GM12878 (cell line): ENCODE data around the gene AMBP. TPM values are rescaled to one million over a fixed set of nuclear protein-coding genes. Genes with fewer than 3 reads are reported as not detected.

Source experiments
- ATAC-seq: fragments of 200-7000 bp; cut with Tn5 transposase; 3 replicates; pipeline ENCODE4 v1.9.1; 2020; ENCODE audit warnings: mild to moderate bottlenecking, moderate library complexity
- BruUV-seq: library from RNA; stranded (reverse); fragments of 400-500 nt; replicated peaks from 2 replicates; lab custom pipeline; 2021; lab: Mats Ljungman, UMichigan
- CTCF ChIA-PET: fragments of 300-600 bp; sonication (Branson Sonifier 250); formaldehyde crosslinking; extraction: SDS; loops from one replicate; lab custom pipeline; 2021; ENCODE audit warnings: inconsistent platforms; lab: Yijun Ruan, JAX
- POLR2A ChIA-PET: fragments of 350-600 bp; formaldehyde crosslinking; extraction: SDS; loops from one replicate; lab custom pipeline; 2021; ENCODE audit warnings: inconsistent platforms; lab: Charles Lee
- RAD21 ChIA-PET: fragments of 300-600 bp; sonication (Branson Sonifier 250); formaldehyde crosslinking; loops from one replicate; lab custom pipeline; 2023; ENCODE audit warnings: antibody characterized with exemption; ENCODE audit not compliant: unreplicated experiment; lab: Charles Lee
- SMC1A ChIA-PET: fragments of 300-600 bp; sonication (Branson Sonifier 250); formaldehyde crosslinking; loops from one replicate; lab custom pipeline; 2023; ENCODE audit not compliant: unreplicated experiment, uncharacterized antibody; lab: Charles Lee
- DNase-seq: peaks from one replicate; pipeline ENCODE4 v3.0.0-alpha.2; 2011; ENCODE audit warnings: low read depth, low spot score
- FAIRE-seq: peaks from 3 replicates; lab custom pipeline; 2011; peaks lifted over from hg19 to GRCh38; lab: Jason Lieb, UNC
- H2AFZ ChIP-seq: 2 replicates; pipeline ENCODE4 v1.6.0; 2011; ENCODE audit warnings: low read depth, low read length, control low read depth; ENCODE audit not compliant: control insufficient read depth
- H3K27ac ChIP-seq: 2 replicates; pipeline ENCODE4 v1.5.1; 2011; ENCODE audit warnings: control low read depth; ENCODE audit not compliant: control insufficient read depth, insufficient read depth
- H3K27me3 ChIP-seq, 2 experiments: replicated peaks in 1 of 2; 2 replicates each; pipeline versions ENCODE4 v1.6.0 to v1.6.1; 2011; ENCODE audit warnings: low read length in 1 of 2; ENCODE audit not compliant: control insufficient read depth in 2 of 2, insufficient read depth in 2 of 2
- H3K36me3 ChIP-seq, 2 experiments: 2 replicates each; pipeline ENCODE4 v1.5.1; 2011; ENCODE audit warnings: low read length in 1 of 2; ENCODE audit not compliant: control insufficient read depth in 2 of 2, insufficient read depth in 2 of 2
- H3K4me1 ChIP-seq: 2 replicates; pipeline ENCODE4 v1.6.1; 2011; ENCODE audit warnings: mild to moderate bottlenecking, low read length, moderate library complexity, mixed read lengths; ENCODE audit not compliant: control insufficient read depth, insufficient read depth
- H3K4me2 ChIP-seq: 2 replicates; pipeline ENCODE4 v1.6.0; 2011; ENCODE audit warnings: control low read depth; ENCODE audit not compliant: control insufficient read depth, insufficient read depth
- H3K4me3 ChIP-seq: fragments of 200-600 bp; sonication (generic); 2 replicates; pipeline ENCODE4 v1.5.1; 2016
- H3K79me2 ChIP-seq: 2 replicates; pipeline ENCODE4 v1.6.0; 2011; ENCODE audit warnings: low read length; ENCODE audit not compliant: control insufficient read depth, insufficient read depth
- H3K9ac ChIP-seq: 2 replicates; pipeline ENCODE4 v1.8.0; 2011; ENCODE audit warnings: low read length, control low read depth, mixed read lengths; ENCODE audit not compliant: control insufficient read depth, insufficient read depth
- H3K9me3 ChIP-seq: replicated peaks from 3 replicates; pipeline ENCODE4 v1.5.1; 2011; ENCODE audit warnings: mild to moderate bottlenecking, low read length; ENCODE audit not compliant: control insufficient read depth, insufficient read depth
- H4K20me1 ChIP-seq: 2 replicates; pipeline ENCODE4 v1.6.0; 2011; ENCODE audit not compliant: control insufficient read depth, insufficient read depth
- BCL11A ChIP-seq: IDR thresholded peaks from 2 replicates; pipeline ENCODE4 v1.6.1; 2011; ENCODE audit warnings: low read depth, low read length
- CREB1 ChIP-seq: IDR thresholded peaks from 2 replicates; pipeline ENCODE4 v1.6.1; 2012; ENCODE audit warnings: low read depth, mild to moderate bottlenecking, inconsistent platforms
- ESRRA ChIP-seq: IDR thresholded peaks from 2 replicates; pipeline ENCODE4 v1.6.1; 2012; ENCODE audit warnings: mild to moderate bottlenecking, low read length, improper control_type of control experiment
- GATAD2B ChIP-seq: fragments of 450-650 bp; conservative IDR thresholded peaks from 2 replicates; pipeline ENCODE4 v1.6.1; 2017; ENCODE audit warnings: low read depth, mild to moderate bottlenecking, moderate library complexity
- NR2C2 ChIP-seq: IDR thresholded peaks from 2 replicates; pipeline ENCODE4 v1.6.1; 2011; ENCODE audit warnings: borderline replicate concordance, low read depth; ENCODE audit not compliant: control insufficient read depth, insufficient read length
- RAD21 ChIP-seq: IDR thresholded peaks from 2 replicates; pipeline ENCODE4 v1.6.1; 2011; ENCODE audit warnings: mild to moderate bottlenecking, low read depth, low read length, moderate library complexity; ENCODE audit not compliant: insufficient read depth
- SREBF2 ChIP-seq: IDR thresholded peaks from 2 replicates; pipeline ENCODE4 v1.6.1; 2012; ENCODE audit warnings: mild to moderate bottlenecking, low read length
- STAT3 ChIP-seq: IDR thresholded peaks from 2 replicates; pipeline ENCODE4 v1.6.1; 2011; ENCODE audit warnings: low read depth, low read length, improper control_type of control experiment
- SUPT20H ChIP-seq: IDR thresholded peaks from 2 replicates; pipeline ENCODE4 v1.6.1; 2011; ENCODE audit warnings: low read depth, mild to moderate bottlenecking, low read length, moderate library complexity, borderline replicate concordance; ENCODE audit not compliant: control insufficient read depth
- TCF12 ChIP-seq: IDR thresholded peaks from 2 replicates; pipeline ENCODE4 v1.6.1; 2011; ENCODE audit warnings: low read depth, mild to moderate bottlenecking, low read length
- ZNF217 ChIP-seq: fragments of 450-650 bp; IDR thresholded peaks from 2 replicates; pipeline ENCODE4 v1.6.1; 2017; ENCODE audit warnings: antibody characterized with exemption, mild to moderate bottlenecking
- WGBS: methylation state at CpG from one replicate; pipeline ENCODE4 v1.1.6; 2016; ENCODE audit warnings: low lambda C conversion rate; ENCODE audit not compliant: insufficient replicate concordance, insufficient coverage; ENCODE audit errors: missing lambda C conversion rate; 5-methylcytosine and 5-hydroxymethylcytosine counted together
- in situ Hi-C: fragments of 300-500 bp; cut with MboI; formaldehyde crosslinking; loops from 9 replicates; pipeline ENCODE4 v1.14.3; 2018; ENCODE audit warnings: mixed read lengths
- intact Hi-C: fragments of 100-400 bp; cut with micrococcal nuclease; formaldehyde crosslinking; loops from one replicate; pipeline ENCODE4 v1.14.2; 2022; ENCODE audit not compliant: unreplicated experiment
- polyA plus RNA-seq, 11 experiments: library from polyadenylated mRNA; depleted of rRNA in 4 of 11; unstranded in 6 of 11; stranded (reverse) in 5 of 11; fragments of >200 nt; fragmentation: Nextera tagmentation in 4 of 11; fragmentation: Illumina TruSeq in 1 of 11; extraction: Ambion mirVana in 4 of 11; extraction: Trizol in 1 of 11; gene quantifications; 1 replicate in 1 of 11; 2 replicates in 10 of 11; pipeline versions ENCODE4 v1.2.1 to v1.2.3, GENCODE V29; 2011 to 2016; ENCODE audit warnings: inconsistent platforms in 2 of 11, missing spikeins in 2 of 11, low read depth in 1 of 11
- total RNA-seq, 4 experiments: library from RNA; depleted of rRNA in 3 of 4; stranded (reverse); fragments of >200 nt in 3 of 4; fragmentation: Illumina TruSeq in 1 of 4; extraction: Trizol in 1 of 4; gene quantifications; 2 replicates each; pipeline versions ENCODE4 v1.2.1 to v1.2.3, GENCODE V29; 2013 to 2021
- TF ChIP-seq, protein P1 (sequence below): IDR thresholded peaks from 2 replicates; pipeline ENCODE4 v1.6.1; 2012; ENCODE audit warnings: low read depth, low read length, improper control_type of control experiment
- TF ChIP-seq, protein P2 (sequence below): IDR thresholded peaks from 2 replicates; pipeline ENCODE4 v1.6.1; 2012; ENCODE audit warnings: mild to moderate bottlenecking, low read depth, low read length

AMBP gene
- total and polyA plus RNA-seq, 10 of the 15 experiments (the other 5 are each of a cell fraction or from before 2014, with no cell fraction given): 0.11 to 2.3 (median 0.18) TPM; not detected in 7

DNA sequence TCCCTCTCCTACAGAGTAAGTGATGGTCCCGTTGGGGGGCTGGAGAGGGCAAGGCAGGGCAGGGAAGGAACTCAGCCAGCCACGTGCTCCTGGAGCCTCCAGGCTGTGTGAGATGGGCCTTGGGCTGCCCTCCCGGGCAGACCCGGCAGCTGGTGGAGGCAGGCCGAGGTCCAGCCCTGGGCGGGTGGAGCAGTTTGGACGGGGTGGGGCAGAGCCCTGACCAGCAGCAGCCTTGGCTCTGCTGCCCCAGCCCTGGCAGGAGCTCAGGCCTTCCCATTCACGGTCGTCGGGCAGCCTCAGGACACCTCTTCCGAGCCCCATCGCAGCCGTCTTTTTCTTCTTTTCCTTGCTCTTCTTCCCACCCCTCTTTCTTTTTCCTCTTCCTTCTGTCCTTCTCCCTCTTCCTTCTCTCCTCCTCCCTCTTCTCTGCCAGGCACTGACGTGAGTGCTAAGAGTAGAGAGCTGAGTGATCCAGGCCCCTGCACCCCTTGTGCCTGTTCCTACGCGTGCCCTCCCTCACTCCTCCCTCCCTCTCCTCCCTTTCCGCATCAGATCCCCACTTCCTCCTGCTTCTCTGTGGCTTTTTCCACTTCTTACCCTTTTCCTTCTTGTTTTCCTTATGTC is 42.8 kb downstream of the AMBP start:
- CTCF ChIA-PET: interaction anchor here (0.7 kb wide), 1 partner anchor 1585 kb away, joined by 3 read pairs; no protein-coding TSS in a partner anchor
- in situ Hi-C loops: loop anchor here (25.0 kb wide), 1 partner anchor 573 kb away; the partner anchor contains the start of gene RGS3
- RAD21 ChIA-PET: no interaction called here
- H3K4me3 ChIP-seq: no peak overlapping the region
- 47% methylated on average over 16 of the region's 17 CpGs for WGBS
- H4K20me1 ChIP-seq: no peaks in the 10 kb centered on the region; the same call in 1 of the 2 replicates
- H3K9ac ChIP-seq: no peak overlapping the region
- H3K4me1 ChIP-seq: no peaks in the 10 kb centered on the region
- intact Hi-C loops: no loop called here
- H3K27me3 ChIP-seq: no peaks in the 10 kb centered on the region
- TF ChIP-seq GATAD2B (no peak), ZNF217 (no peak), NR2C2 (no peak)
- H3K36me3 ChIP-seq: no peaks in the 10 kb centered on the region; a peak in 1 of 4 replicates
- DNase-seq: no peak
- H3K4me2 ChIP-seq: no peak overlapping the region
- H2AFZ ChIP-seq: no peak overlapping the region
- SMC1A ChIA-PET: no interaction called here
- no peak for ATAC-seq
- no TSS peak for BruUV-seq
- no peaks in the 10 kb centered on the region for H3K9me3 ChIP-seq
- POLR2A ChIA-PET: no interaction called here
- no peak overlapping the region for H3K27ac ChIP-seq
- no peak for FAIRE-seq
- H3K79me2 ChIP-seq: no peaks in the 10 kb centered on the region

DNA sequence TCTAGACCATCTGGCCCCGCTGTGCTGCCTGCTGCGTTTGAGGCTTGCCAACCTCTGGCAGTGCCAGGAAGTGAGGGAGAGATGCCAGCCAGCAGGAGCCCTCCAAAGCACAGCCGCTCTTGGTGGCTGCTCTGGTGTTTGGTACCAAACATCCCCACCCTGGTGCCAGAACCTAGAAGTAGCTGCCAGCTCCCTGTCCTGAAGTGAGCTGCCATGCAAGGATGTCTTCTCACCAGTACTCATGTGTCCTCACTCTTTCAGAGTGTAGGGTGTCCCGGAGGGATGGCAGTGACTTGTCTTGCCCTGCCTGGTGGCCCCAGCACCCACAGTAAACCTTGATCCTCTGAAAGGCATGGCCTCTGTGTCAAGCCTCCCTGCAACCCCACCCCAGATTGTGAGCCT is 43.4 kb downstream of the AMBP start:
- SMC1A ChIA-PET: no interaction called here
- H3K9ac ChIP-seq: no peak overlapping the region
- H3K4me3 ChIP-seq: no peak overlapping the region
- in situ Hi-C loops: loop anchor here (25.0 kb wide), 1 partner anchor 572 kb away; the partner anchor contains the start of gene RGS3
- WGBS: 28% methylated on average over 4 of the region's 4 CpGs
- no peaks in the 10 kb centered on the region for H3K9me3 ChIP-seq
- H4K20me1 ChIP-seq: no peaks in the 10 kb centered on the region; the same call in 1 of the 2 replicates
- no peaks in the 10 kb centered on the region for H3K4me1 ChIP-seq
- no peak for DNase-seq
- POLR2A ChIA-PET: no interaction called here
- intact Hi-C loops: no loop called here
- no peak for FAIRE-seq
- H2AFZ ChIP-seq: no peak overlapping the region
- no peak overlapping the region for H3K4me2 ChIP-seq
- no peaks in the 10 kb centered on the region for H3K27me3 ChIP-seq
- H3K36me3 ChIP-seq: no peaks in the 10 kb centered on the region; a peak in 1 of 4 replicates
- H3K27ac ChIP-seq: no peak overlapping the region
- ATAC-seq: no peak
- CTCF ChIA-PET: no interaction called here
- no peaks in the 10 kb centered on the region for H3K79me2 ChIP-seq
- no TSS peak for BruUV-seq
- RAD21 ChIA-PET: no interaction called here
- TF ChIP-seq, protein P1, sequence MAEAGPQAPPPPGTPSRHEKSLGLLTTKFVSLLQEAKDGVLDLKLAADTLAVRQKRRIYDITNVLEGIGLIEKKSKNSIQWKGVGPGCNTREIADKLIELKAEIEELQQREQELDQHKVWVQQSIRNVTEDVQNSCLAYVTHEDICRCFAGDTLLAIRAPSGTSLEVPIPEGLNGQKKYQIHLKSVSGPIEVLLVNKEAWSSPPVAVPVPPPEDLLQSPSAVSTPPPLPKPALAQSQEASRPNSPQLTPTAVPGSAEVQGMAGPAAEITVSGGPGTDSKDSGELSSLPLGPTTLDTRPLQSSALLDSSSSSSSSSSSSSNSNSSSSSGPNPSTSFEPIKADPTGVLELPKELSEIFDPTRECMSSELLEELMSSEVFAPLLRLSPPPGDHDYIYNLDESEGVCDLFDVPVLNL: no peak
- TF ChIP-seq RAD21 (no peak), SUPT20H (no peak), SREBF2 (no peak), STAT3 (no peak), TCF12 (no peak), BCL11A (no peak), CREB1 (no peak), ESRRA (no peak)
- TF ChIP-seq, protein P2, sequence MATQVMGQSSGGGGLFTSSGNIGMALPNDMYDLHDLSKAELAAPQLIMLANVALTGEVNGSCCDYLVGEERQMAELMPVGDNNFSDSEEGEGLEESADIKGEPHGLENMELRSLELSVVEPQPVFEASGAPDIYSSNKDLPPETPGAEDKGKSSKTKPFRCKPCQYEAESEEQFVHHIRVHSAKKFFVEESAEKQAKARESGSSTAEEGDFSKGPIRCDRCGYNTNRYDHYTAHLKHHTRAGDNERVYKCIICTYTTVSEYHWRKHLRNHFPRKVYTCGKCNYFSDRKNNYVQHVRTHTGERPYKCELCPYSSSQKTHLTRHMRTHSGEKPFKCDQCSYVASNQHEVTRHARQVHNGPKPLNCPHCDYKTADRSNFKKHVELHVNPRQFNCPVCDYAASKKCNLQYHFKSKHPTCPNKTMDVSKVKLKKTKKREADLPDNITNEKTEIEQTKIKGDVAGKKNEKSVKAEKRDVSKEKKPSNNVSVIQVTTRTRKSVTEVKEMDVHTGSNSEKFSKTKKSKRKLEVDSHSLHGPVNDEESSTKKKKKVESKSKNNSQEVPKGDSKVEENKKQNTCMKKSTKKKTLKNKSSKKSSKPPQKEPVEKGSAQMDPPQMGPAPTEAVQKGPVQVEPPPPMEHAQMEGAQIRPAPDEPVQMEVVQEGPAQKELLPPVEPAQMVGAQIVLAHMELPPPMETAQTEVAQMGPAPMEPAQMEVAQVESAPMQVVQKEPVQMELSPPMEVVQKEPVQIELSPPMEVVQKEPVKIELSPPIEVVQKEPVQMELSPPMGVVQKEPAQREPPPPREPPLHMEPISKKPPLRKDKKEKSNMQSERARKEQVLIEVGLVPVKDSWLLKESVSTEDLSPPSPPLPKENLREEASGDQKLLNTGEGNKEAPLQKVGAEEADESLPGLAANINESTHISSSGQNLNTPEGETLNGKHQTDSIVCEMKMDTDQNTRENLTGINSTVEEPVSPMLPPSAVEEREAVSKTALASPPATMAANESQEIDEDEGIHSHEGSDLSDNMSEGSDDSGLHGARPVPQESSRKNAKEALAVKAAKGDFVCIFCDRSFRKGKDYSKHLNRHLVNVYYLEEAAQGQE: no peak
